Natural killer cell (primary cell): Measurements from ENCODE around the gene TOMM5. TPM values are rescaled to one million over a fixed set of nuclear protein-coding genes. Genes with fewer than 3 reads are reported as not detected.

Source experiments
- ATAC-seq, 3 donors: fragments of 150-1000 bp in 2 of 3; fragments of 200-7000 bp in 1 of 3; cut with Tn5 transposase; 1 replicate in 1 of 3; 2 replicates in 2 of 3; pipeline ENCODE4 v1.10.0; 2021; ENCODE audit warnings: mild to moderate bottlenecking in 2 of 3, moderate library complexity in 2 of 3
- DNase-seq, 2 donors: peaks; one replicate each; pipeline versions ENCODE4 v3.0.0 to v3.0.0-alpha.2; 2013 to 2021; ENCODE audit warnings: mixed read lengths in 1 of 2
- H3K27ac ChIP-seq: one replicate; pipeline ENCODE4 v1.5.1; 2013; ENCODE audit warnings: mild to moderate bottlenecking, low read length
- H3K27me3 ChIP-seq: one replicate; pipeline ENCODE4 v1.6.1; 2013; ENCODE audit warnings: low read length; ENCODE audit not compliant: control insufficient read depth, insufficient read depth
- H3K36me3 ChIP-seq: one replicate; pipeline ENCODE4 v1.6.1; 2013; ENCODE audit warnings: low read length; ENCODE audit not compliant: control insufficient read depth, insufficient read depth
- H3K4me1 ChIP-seq: one replicate; pipeline ENCODE4 v1.6.1; 2013; ENCODE audit warnings: low read length; ENCODE audit not compliant: control insufficient read depth, insufficient read depth
- H3K4me3 ChIP-seq: one replicate; pipeline ENCODE4 v1.5.1; 2013; ENCODE audit warnings: low read length
- H3K9me3 ChIP-seq: one replicate; pipeline ENCODE4 v1.6.1; 2013; ENCODE audit warnings: low read length; ENCODE audit not compliant: control insufficient read depth, insufficient read depth
- H3K27ac Mint-ChIP-seq, 2 donors: one replicate each; pipeline ENCODE4 v1.8.0; 2022; ENCODE audit warnings: mild to moderate bottlenecking in 2 of 2, mixed read lengths in 2 of 2, moderate library complexity in 1 of 2
- H3K27me3 Mint-ChIP-seq, 2 donors: one replicate each; pipeline ENCODE4 v1.8.0; 2022; ENCODE audit warnings: low read depth in 2 of 2, mixed read lengths in 2 of 2
- H3K36me3 Mint-ChIP-seq: one replicate; pipeline ENCODE4 v1.8.0; 2022; ENCODE audit warnings: mixed read lengths
- H3K4me1 Mint-ChIP-seq, 2 donors: one replicate each; pipeline ENCODE4 v1.8.0; 2022; ENCODE audit warnings: mixed read lengths in 2 of 2
- H3K4me3 Mint-ChIP-seq: one replicate; pipeline ENCODE4 v1.8.0; 2022; ENCODE audit warnings: mild to moderate bottlenecking, moderate library complexity, mixed read lengths
- H3K9me3 Mint-ChIP-seq, 2 donors: one replicate each; pipeline ENCODE4 v1.8.0; 2022; ENCODE audit warnings: mixed read lengths in 2 of 2
- WGBS: methylation state at CpG from one replicate; pipeline ENCODE4 v1.1.7; 2013; ENCODE audit warnings: missing lambda C conversion rate; ENCODE audit not compliant: insufficient coverage; 5-methylcytosine and 5-hydroxymethylcytosine counted together
- intact Hi-C: fragments of 100-400 bp; cut with micrococcal nuclease; formaldehyde crosslinking; loops from one replicate; pipeline ENCODE4 v1.14.2; 2022
- total RNA-seq, 4 donors: library from RNA; stranded (reverse); fragments of 120-200 nt in 1 of 4; gene quantifications; one replicate each; pipeline versions ENCODE4 v1.2.3 to v1.2.4, GENCODE V29; 2013 to 2022
- TF ChIP-seq, protein P1 (sequence below): fragments of 200-600 bp; IDR thresholded peaks from one replicate; pipeline ENCODE4 v1.8.0; 2022; ENCODE audit warnings: antibody characterized with exemption

Gene TOMM5
- total RNA-seq, 3 donors from 2014 or later (not counting 1 experiment from before 2014, with no cell fraction given) = 29.3 to 38.9 (median 36.7) TPM

DNA sequence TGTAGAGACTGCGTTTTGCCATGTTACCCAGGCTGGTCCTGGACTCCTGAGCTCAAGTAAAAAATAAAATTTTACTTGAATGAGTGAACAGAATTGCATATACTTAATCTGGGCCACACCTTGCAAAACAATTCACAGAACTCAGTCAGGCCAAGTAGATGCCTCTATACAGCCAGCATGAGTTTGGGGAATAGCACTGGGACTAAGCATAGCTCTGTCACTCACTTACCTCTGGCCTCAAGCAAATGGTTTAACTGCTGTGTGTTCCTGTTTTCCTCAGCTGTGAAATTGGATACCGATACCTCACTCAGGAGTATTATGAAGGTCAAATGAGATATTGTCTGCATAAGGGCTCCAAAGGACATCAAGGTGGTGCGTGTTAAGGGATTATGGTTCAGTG lies 47.4 kb upstream of the TOMM5 start:
- Histone ChIP-seq H3K9me3 (no peaks in the 10 kb centered on the region), H3K27me3 (peaks cover 3% of the 10 kb centered on the region), H3K4me3 (no peak overlapping the region), H3K27ac (no peak overlapping the region), H3K4me1 (no peaks in the 10 kb centered on the region), H3K36me3 (no peaks in the 10 kb centered on the region)
- peaks cover 19 to 22% of the 10 kb centered on the region in 2 donors for H3K27me3 Mint-ChIP-seq
- H3K9me3 Mint-ChIP-seq = no peaks in the 10 kb centered on the region
- no peak overlapping the region for H3K27ac Mint-ChIP-seq
- DNase-seq (no peak), ATAC-seq (no peak)
- no peaks in the 10 kb centered on the region for H3K36me3 Mint-ChIP-seq
- 72% methylated on average over 3 of the region's 3 CpGs for WGBS
- H3K4me1 Mint-ChIP-seq = no peaks in the 10 kb centered on the region
- intact Hi-C loops = no loop called here
- TF ChIP-seq, protein P1, sequence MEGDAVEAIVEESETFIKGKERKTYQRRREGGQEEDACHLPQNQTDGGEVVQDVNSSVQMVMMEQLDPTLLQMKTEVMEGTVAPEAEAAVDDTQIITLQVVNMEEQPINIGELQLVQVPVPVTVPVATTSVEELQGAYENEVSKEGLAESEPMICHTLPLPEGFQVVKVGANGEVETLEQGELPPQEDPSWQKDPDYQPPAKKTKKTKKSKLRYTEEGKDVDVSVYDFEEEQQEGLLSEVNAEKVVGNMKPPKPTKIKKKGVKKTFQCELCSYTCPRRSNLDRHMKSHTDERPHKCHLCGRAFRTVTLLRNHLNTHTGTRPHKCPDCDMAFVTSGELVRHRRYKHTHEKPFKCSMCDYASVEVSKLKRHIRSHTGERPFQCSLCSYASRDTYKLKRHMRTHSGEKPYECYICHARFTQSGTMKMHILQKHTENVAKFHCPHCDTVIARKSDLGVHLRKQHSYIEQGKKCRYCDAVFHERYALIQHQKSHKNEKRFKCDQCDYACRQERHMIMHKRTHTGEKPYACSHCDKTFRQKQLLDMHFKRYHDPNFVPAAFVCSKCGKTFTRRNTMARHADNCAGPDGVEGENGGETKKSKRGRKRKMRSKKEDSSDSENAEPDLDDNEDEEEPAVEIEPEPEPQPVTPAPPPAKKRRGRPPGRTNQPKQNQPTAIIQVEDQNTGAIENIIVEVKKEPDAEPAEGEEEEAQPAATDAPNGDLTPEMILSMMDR = no peak
- no peak overlapping the region for H3K4me3 Mint-ChIP-seq

DNA sequence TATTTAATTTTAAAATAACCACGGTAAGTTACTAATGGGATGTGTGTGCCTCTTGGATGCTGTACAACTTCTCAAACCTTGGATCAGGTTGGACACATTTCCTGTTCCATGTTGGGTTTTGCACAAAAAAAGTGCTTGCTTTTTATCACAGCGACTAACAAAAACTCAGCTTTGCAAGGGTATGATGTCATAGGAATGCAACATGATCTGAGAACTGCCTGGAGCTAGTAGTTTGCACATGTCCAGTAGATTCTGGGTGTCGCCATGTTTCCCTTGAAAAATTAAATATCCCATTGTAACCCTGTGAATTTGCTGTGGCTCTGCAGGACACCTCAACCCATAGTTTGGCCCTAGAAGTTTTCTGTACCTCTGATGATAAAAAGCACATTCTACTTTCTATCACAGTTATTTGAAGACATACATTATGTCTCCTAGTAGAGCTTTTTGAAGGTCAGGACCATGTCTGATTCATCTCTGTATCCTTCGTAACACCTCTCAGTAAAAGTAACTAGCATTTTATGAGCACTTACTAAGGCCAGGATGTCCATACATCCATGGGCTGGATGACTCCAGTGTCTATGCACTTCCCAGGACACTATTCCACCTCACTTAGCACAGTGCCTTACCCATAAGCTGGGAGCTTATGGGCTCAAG lies 46.8 kb upstream of the TOMM5 start:
- Histone ChIP-seq H3K36me3 (no peaks in the 10 kb centered on the region), H3K27ac (no peak overlapping the region), H3K4me1 (no peaks in the 10 kb centered on the region), H3K27me3 (peaks cover 3% of the 10 kb centered on the region), H3K4me3 (no peak overlapping the region), H3K9me3 (no peaks in the 10 kb centered on the region)
- Mint-ChIP-seq H3K4me3 (no peak overlapping the region), H3K27ac (no peak overlapping the region), H3K4me1 (no peaks in the 10 kb centered on the region), H3K9me3 (no peaks in the 10 kb centered on the region), H3K27me3 (peaks cover 16 to 19% of the 10 kb centered on the region in 2 donors), H3K36me3 (no peaks in the 10 kb centered on the region)
- DNase-seq (no peak), ATAC-seq (no peak)
- WGBS = 84% methylated on average over 4 of the region's 4 CpGs
- TF ChIP-seq, protein P1 = no peak
- intact Hi-C loops = no loop called here

DNA sequence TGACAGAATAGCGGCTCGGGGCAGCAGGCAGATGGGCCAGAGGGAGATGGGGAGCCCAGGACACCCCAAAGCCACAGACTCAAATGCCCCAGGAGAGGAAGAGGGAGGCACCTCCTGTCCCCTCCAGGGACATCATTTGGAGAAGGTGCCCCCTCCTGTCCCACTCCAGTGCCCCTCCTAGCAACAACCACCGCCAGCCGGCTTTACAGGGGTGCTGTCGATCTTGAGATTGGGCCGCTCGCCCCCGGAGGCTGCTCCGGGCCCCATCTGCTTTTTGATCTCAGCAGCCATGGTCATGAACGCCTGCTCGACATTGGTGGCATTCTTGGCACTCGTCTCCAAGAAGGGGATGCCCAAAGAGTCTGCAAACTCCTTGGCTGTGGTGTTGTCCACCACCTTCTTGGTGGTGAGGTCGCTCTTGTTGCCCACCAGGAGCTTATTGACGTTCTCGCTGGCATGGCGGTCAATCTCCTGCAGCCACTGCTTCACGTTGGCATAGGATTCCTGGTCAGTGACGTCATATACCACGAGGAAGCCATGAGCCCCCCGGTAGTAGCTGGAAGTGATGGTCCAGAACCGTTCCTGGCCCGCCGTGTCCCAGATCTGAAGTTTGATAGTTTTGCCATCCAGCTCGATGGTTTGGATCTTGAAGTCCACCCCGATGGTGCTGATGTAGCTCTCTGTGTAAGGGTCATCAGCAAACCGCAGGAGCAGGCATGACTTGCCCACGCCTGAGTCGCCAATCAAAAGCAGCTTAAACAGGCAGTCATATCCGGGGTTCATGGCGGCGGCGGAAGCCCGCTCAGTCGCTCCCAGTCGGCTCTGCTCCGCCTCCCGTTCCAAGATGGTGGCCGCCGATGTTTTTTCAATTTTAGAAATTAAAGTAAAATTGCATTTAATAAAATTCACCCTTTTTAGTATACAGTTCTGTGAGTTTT lies 44.4 kb upstream of the TOMM5 start:
- Histone ChIP-seq H3K27ac (no peak overlapping the region), H3K9me3 (no peaks in the 10 kb centered on the region), H3K4me1 (no peaks in the 10 kb centered on the region), H3K4me3 (no peak overlapping the region), H3K27me3 (no peaks in the 10 kb centered on the region), H3K36me3 (no peaks in the 10 kb centered on the region)
- Mint-ChIP-seq H3K36me3 (no peaks in the 10 kb centered on the region), H3K27me3 (peaks cover 0 to 8% of the 10 kb centered on the region in 2 donors), H3K27ac (no peak overlapping the region), H3K9me3 (no peaks in the 10 kb centered on the region), H3K4me3 (no peak overlapping the region), H3K4me1 (no peaks in the 10 kb centered on the region)
- DNase-seq (no peak), ATAC-seq (no peak)
- intact Hi-C loops = no loop called here
- TF ChIP-seq, protein P1 = no peak
- 93% methylated on average over 35 of the region's 39 CpGs for WGBS
